GM23248 (cell line): ENCODE results near the gene CTBP2. TPM values are rescaled to one million over a fixed set of nuclear protein-coding genes. Genes with fewer than 3 reads are reported as not detected.
A peak's percentile ranks its signal among the peaks of the same experiment; 100 is the strongest.

ENCODE experiments used
- DNase-seq: peaks from one replicate; pipeline ENCODE4 v3.0.0-alpha.2; 2015
- H2AFZ ChIP-seq: fragments of 200-600 bp; sonication (generic); 2 replicates; pipeline ENCODE4 v1.6.1; 2016; ENCODE audit warnings: antibody characterized with exemption
- H3F3A ChIP-seq: fragments of 200-600 bp; sonication (generic); 2 replicates; pipeline ENCODE4 v1.6.1; 2016; ENCODE audit warnings: mild to moderate bottlenecking, antibody characterized with exemption, mixed run types; ENCODE audit not compliant: insufficient read depth
- H3K27ac ChIP-seq: fragments of 200-600 bp; sonication (generic); 2 replicates; pipeline ENCODE4 v1.5.1; 2016; ENCODE audit warnings: mild to moderate bottlenecking
- H3K27me3 ChIP-seq: fragments of 200-600 bp; sonication (generic); replicated peaks from 2 replicates; pipeline ENCODE4 v1.6.1; 2016; ENCODE audit warnings: mild to moderate bottlenecking; ENCODE audit not compliant: insufficient read depth
- H3K36me3 ChIP-seq: fragments of 200-600 bp; sonication (generic); 2 replicates; pipeline ENCODE4 v1.6.1; 2016; ENCODE audit warnings: low read depth, mild to moderate bottlenecking
- H3K4me1 ChIP-seq: fragments of 200-600 bp; sonication (generic); 2 replicates; pipeline ENCODE4 v1.6.1; 2016; ENCODE audit warnings: mild to moderate bottlenecking; ENCODE audit not compliant: insufficient read depth
- H3K4me2 ChIP-seq: fragments of 200-600 bp; sonication (generic); one replicate; pipeline ENCODE4 v1.6.1; 2016; ENCODE audit warnings: mild to moderate bottlenecking; ENCODE audit not compliant: unreplicated experiment
- H3K4me3 ChIP-seq: fragments of 200-600 bp; sonication (generic); 2 replicates; pipeline ENCODE4 v1.5.1; 2016; ENCODE audit warnings: mild to moderate bottlenecking
- H3K79me2 ChIP-seq: fragments of 200-600 bp; sonication (generic); 2 replicates; pipeline ENCODE4 v1.6.1; 2016; ENCODE audit warnings: mild to moderate bottlenecking; ENCODE audit not compliant: insufficient read depth
- H3K9ac ChIP-seq: fragments of 200-600 bp; sonication (generic); 2 replicates; pipeline ENCODE4 v1.6.1; 2016; ENCODE audit warnings: mild to moderate bottlenecking
- H3K9me2 ChIP-seq: fragments of 200-600 bp; sonication (generic); 2 replicates; pipeline ENCODE4 v1.6.1; 2016; ENCODE audit warnings: mixed run types, mild to moderate bottlenecking, moderate library complexity; ENCODE audit not compliant: insufficient read depth
- H3K9me3 ChIP-seq: fragments of 200-600 bp; sonication (generic); one replicate; pipeline ENCODE4 v1.6.1; 2017; ENCODE audit warnings: low read depth
- H4K20me1 ChIP-seq: fragments of 200-600 bp; sonication (generic); 2 replicates; pipeline ENCODE4 v1.6.0; 2016; ENCODE audit not compliant: insufficient read depth
- EZH2 ChIP-seq: fragments of 200-600 bp; sonication (generic); IDR thresholded peaks from 2 replicates; pipeline ENCODE4 v1.6.1; 2018; ENCODE audit warnings: antibody characterized with exemption, mild to moderate bottlenecking; ENCODE audit not compliant: insufficient read depth, poor library complexity, severe bottlenecking
- EZH2phosphoT487 ChIP-seq: fragments of 200-600 bp; sonication (generic); IDR thresholded peaks from 2 replicates; pipeline ENCODE4 v1.6.1; 2018; ENCODE audit warnings: antibody characterized with exemption, moderate library complexity, mild to moderate bottlenecking, low read depth; ENCODE audit not compliant: insufficient read depth
- WGBS, 2 experiments: methylation state at CpG; one replicate each; pipeline ENCODE4 v1.1.6; 2015 to 2017; ENCODE audit warnings: low lambda C conversion rate in 2 of 2, low coverage in 1 of 2; ENCODE audit errors: missing lambda C conversion rate in 2 of 2; 5-methylcytosine and 5-hydroxymethylcytosine counted together
- in situ Hi-C: fragments of 300-500 bp; cut with MboI; formaldehyde crosslinking; loops from 2 replicates; pipeline ENCODE4 v1.15.0; 2020
- polyA plus RNA-seq: library from polyadenylated mRNA; unstranded; fragments of >200 nt; fragmentation: Nextera tagmentation; extraction: Ambion mirVana; gene quantifications from 2 replicates; pipeline ENCODE4 v1.2.1, GENCODE V29; 2016
- total RNA-seq: library from RNA; depleted of rRNA; stranded (reverse); fragments of >200 nt; shearing (Covaris generic); gene quantifications from 2 replicates; pipeline ENCODE4 v1.2.3, GENCODE V29; 2014; rRNA removed

CTBP2 gene
- total RNA-seq (59.3 and 65.5 TPM in 2 replicates), polyA plus RNA-seq (52.0 and 54.5 TPM in 2 replicates)

DNA sequence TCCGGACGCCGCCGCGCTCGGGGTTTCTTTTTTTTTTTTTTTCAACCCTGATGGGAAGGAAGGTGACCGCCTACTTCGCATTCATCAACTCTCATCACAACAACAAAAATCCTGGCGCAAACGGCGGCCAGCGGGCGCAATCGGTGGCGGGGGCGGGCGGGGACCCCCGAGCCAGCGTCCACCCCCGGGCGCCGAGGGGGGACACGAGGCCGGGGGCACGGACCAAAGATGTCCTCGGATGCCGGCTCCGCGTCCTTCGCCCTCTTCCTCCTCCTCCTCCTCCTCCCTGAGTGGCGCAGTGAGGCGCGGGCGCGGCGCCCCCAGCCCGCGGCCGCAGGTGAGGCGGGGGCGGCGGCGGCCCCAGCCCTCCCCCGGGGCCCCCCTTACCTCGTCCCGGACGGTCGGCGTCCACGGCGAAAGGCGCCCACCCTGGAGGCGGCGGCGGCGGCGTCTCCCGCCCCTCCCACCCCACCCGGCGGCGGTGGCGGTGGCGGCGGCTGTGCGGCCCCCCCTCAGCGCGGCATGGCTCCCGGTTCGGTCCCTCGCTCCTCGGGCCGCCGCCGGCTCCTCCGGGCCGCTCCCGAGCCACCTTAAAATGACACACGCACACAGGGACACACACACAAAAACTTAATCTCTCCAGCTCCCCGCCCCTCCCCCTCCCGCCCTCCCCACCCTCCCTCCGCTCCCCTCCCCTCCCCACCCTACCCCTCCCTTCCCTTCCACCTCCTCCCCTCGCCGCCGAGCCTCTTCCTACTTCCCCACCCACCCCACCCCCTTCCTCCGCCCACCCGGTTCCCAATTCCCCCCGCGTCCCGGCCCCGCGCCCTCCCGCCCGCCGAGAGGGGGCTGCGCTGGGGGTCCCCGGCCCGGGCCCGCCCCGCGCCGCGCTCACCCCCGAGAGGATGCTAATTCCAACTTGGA lies at the start of gene CTBP2:
Gene CTBP2 (minus strand): TSS at position 632 of the 924 bp plus-strand sequence.
- no peaks in the 10 kb centered on the region for H3K27me3 ChIP-seq
- H3K4me1 ChIP-seq = peaks cover 23% of the 10 kb centered on the region
- peaks cover 5% of the 10 kb centered on the region for H3F3A ChIP-seq
- H3K9me3 ChIP-seq = no peaks in the 10 kb centered on the region
- DNase-seq = peak; percentile 74
- H3K79me2 ChIP-seq = peaks cover 35% of the 10 kb centered on the region
- no peaks in the 10 kb centered on the region for H3K9me2 ChIP-seq
- H3K4me3 ChIP-seq = peak within 1 kb of the TSS; percentile 82
- peak within 1 kb of the TSS; percentile 92 for H2AFZ ChIP-seq
- H3K36me3 ChIP-seq = no peaks in the 10 kb centered on the region
- WGBS, 2 experiments = 0 to 1% methylated on average over 10 to 89 of the region's 103 CpGs
- peak within 1 kb of the TSS; percentile 74 for H3K27ac ChIP-seq
- peak within 1 kb of the TSS; percentile 83 for H3K9ac ChIP-seq
- in situ Hi-C loops = no loop called here
- H3K4me2 ChIP-seq = peak within 1 kb of the TSS; percentile 93
- H4K20me1 ChIP-seq = no peaks in the 10 kb centered on the region
- TF ChIP-seq EZH2 (no peak), EZH2phosphoT487 (no peak)

DNA sequence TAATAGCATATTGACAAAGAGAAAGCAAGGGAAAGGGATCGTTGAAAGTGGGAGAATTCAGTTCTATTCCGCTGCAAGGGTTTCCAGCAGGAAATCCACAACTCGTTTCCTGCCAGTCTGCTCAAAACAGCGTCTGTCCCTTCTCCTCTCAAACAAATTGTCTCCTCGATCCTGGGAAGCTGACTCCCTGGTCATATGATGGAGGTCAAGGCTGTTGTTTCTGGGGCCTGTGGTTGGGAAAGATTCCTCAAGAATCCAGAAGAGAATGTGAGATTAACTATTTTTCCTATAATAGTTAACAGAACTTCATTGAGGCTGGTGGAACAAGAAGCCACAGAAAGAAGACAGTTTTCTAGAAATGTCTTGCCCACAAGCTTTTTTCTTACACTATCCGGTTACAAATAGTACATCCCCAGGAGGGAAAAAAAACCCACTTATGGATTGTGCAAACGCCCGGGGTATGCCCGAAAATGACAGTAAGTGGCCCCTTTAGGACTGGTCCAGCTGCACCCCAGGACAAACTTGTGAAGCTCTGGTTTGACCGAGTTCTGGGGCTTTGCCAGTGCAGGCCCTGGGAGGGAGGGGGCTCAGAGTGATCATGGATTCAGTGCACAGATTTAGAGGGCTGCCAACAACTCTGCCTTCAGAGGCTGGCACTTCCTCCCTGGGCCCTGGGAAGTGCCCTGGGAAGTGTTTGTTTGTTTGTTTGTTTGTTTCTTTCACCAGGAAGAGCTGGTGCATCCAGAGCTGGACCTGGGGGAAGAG lies 49.4 kb upstream of the CTBP2 start:
- DNase-seq = no peak
- Histone ChIP-seq H2AFZ (no peak overlapping the region), H3K9me2 (no peaks in the 10 kb centered on the region), H4K20me1 (no peaks in the 10 kb centered on the region), H3K4me3 (no peak overlapping the region), H3K9ac (no peak overlapping the region), H3K79me2 (no peaks in the 10 kb centered on the region), H3K4me2 (no peak overlapping the region), H3K36me3 (no peaks in the 10 kb centered on the region), H3K9me3 (no peaks in the 10 kb centered on the region), H3K27ac (no peak overlapping the region), H3K27me3 (peaks cover 12% of the 10 kb centered on the region; the same call in 1 of the 2 replicates), H3K4me1 (no peaks in the 10 kb centered on the region), H3F3A (no peaks in the 10 kb centered on the region)
- in situ Hi-C loops = no loop called here
- TF ChIP-seq EZH2phosphoT487 = no peak
- TF ChIP-seq EZH2 = no peak
- WGBS, 2 experiments = 55% methylated on average over 10 of the region's 10 CpGs

DNA sequence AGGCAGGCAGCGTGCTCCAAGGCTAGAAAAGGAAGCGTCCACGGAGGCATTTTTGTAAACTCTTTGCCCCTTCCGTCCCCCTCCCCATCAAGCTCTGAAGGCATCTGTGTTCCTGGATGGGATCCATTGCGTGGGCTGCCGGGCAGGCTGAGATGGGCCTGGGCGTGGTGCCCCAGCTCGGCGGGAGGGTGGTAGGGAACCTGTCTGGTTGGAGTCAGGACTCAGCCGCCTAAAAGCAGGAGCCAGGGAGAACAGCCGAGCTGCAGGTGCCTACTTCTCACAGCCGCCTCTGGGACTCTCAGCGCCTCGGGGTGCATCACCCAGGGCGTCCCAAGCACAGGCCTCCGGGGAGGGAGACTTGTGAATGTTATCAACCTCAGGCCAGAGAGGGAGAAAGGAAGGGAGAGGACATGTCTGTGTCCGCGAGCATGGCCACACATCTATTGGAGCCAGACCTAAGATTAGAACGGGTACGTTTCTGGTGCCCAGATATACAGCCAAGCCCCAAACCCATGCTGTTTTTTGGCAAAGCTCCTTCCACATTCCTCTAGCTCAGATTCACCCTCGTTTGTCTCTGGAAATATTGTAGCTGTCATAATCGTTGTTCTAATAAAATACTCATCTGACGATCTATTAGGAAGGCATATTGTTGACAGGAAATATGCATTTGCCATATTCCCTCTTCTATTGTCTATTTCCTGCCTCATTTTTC lies 48.6 kb upstream of the CTBP2 start:
- H3K27ac ChIP-seq = no peak overlapping the region
- no peak overlapping the region for H3K4me3 ChIP-seq
- no peak for DNase-seq
- no peaks in the 10 kb centered on the region for H3K4me1 ChIP-seq
- no peak overlapping the region for H3K9ac ChIP-seq
- H3K9me3 ChIP-seq = no peaks in the 10 kb centered on the region
- no peaks in the 10 kb centered on the region for H3F3A ChIP-seq
- no peaks in the 10 kb centered on the region for H3K9me2 ChIP-seq
- 62% methylated on average over 22 to 23 of the region's 23 CpGs for WGBS, 2 experiments
- no peaks in the 10 kb centered on the region for H3K36me3 ChIP-seq
- no peak overlapping the region for H3K4me2 ChIP-seq
- no peak overlapping the region for H2AFZ ChIP-seq
- peaks cover 12% of the 10 kb centered on the region; the same call in 1 of the 2 replicates for H3K27me3 ChIP-seq
- H4K20me1 ChIP-seq = no peaks in the 10 kb centered on the region
- TF ChIP-seq EZH2 (no peak), EZH2phosphoT487 (no peak)
- H3K79me2 ChIP-seq = no peaks in the 10 kb centered on the region
- in situ Hi-C loops = no loop called here

DNA sequence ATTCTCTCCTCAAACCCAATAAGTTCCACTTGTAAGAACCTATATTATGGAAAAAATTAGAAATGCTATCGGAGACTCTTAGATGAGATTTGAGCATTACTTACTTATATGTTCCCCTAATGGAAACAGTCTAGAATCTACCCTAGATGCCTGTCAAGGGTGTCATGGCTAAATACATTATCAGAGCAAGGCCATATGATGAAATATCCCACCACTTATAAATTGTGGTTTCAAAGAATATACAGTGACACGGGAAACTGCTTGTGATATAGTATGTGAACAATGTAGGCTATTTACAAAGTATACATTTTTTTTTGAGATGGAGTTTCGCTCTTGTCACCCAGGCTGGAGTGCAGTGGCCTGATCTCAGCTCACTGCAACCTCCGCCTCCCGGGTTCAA lies 46.3 kb upstream of the CTBP2 start:
- Histone ChIP-seq H3K9ac (no peak overlapping the region), H2AFZ (no peak overlapping the region), H3K4me2 (no peak overlapping the region), H4K20me1 (no peaks in the 10 kb centered on the region), H3K4me1 (no peaks in the 10 kb centered on the region), H3F3A (no peaks in the 10 kb centered on the region), H3K36me3 (no peaks in the 10 kb centered on the region), H3K4me3 (no peak overlapping the region), H3K9me2 (no peaks in the 10 kb centered on the region), H3K9me3 (no peaks in the 10 kb centered on the region), H3K27ac (no peak overlapping the region), H3K27me3 (peaks cover 7% of the 10 kb centered on the region; the same call in 1 of the 2 replicates), H3K79me2 (no peaks in the 10 kb centered on the region)
- no peak for DNase-seq
- in situ Hi-C loops = no loop called here
- 59 to 64% methylated on average over 5 of the region's 5 CpGs for WGBS, 2 experiments
- no peak for TF ChIP-seq EZH2
- no peak for TF ChIP-seq EZH2phosphoT487
